K562 (cell line): ENCODE data around the gene RGS13. TPM values are rescaled to one million over a fixed set of nuclear protein-coding genes. Genes with fewer than 3 reads are reported as not detected.

ENCODE experiments used
- ATAC-seq: fragments of 200-7000 bp; cut with Tn5 transposase; 3 replicates; pipeline ENCODE4 v1.9.1; 2020; ENCODE audit warnings: moderate library complexity
- BruUV-seq: library from RNA; stranded (reverse); fragments of 400-500 nt; replicated peaks from 2 replicates; lab custom pipeline; 2021; lab: Mats Ljungman, UMichigan
- CTCF ChIA-PET: fragments of 300-600 bp; formaldehyde crosslinking; extraction: SDS; loops from one replicate; lab custom pipeline; 2021; ENCODE audit warnings: low intra/inter-chr PET ratio; lab: Yijun Ruan, JAX
- POLR2A ChIA-PET: fragments of 300-600, 350-650 bp; sonication (Branson Sonifier 250); formaldehyde crosslinking; extraction: SDS; loops from one replicate; lab custom pipeline; 2021; ENCODE audit warnings: antibody characterized with exemption, inconsistent platforms; lab: Yijun Ruan, JAX
- DNase-seq, 4 experiments: peaks; one replicate each; pipeline versions ENCODE4 v3.0.0 to v3.0.0-alpha.2; 2011 to 2018; ENCODE audit warnings: low spot score in 3 of 4, mixed read lengths in 3 of 4; ENCODE audit errors: extremely low read depth in 1 of 4
- FAIRE-seq: peaks from 2 replicates; lab custom pipeline; 2011; peaks lifted over from hg19 to GRCh38; lab: Jason Lieb, UNC
- H2AFZ ChIP-seq: 2 replicates; pipeline ENCODE4 v1.6.0; 2011; ENCODE audit warnings: low read depth, low read length, control low read depth, inconsistent platforms
- H3K27ac ChIP-seq: fragments of 200-600 bp; 3 replicates; pipeline ENCODE4 v1.8.0; 2011; ENCODE audit warnings: low read depth, mild to moderate bottlenecking, control low read depth, inconsistent platforms, low read length, moderate library complexity, mixed read lengths; ENCODE audit errors: extremely low read depth
- H3K27me3 ChIP-seq, 2 experiments: fragments of 300-600 bp in 1 of 2; 2 replicates in 1 of 2; 3 replicates in 1 of 2; pipeline versions ENCODE4 v1.6.0 to v1.8.0; 2011; ENCODE audit warnings: inconsistent platforms in 2 of 2, low read length in 2 of 2, mild to moderate bottlenecking in 1 of 2, mixed read lengths in 1 of 2, moderate library complexity in 1 of 2; ENCODE audit not compliant: control insufficient read depth in 2 of 2, insufficient read depth in 2 of 2
- H3K36me3 ChIP-seq: fragments of 300-600 bp; 3 replicates; pipeline ENCODE4 v1.8.0; 2011; ENCODE audit warnings: mild to moderate bottlenecking, low read length, inconsistent platforms; ENCODE audit not compliant: control insufficient read depth, insufficient read depth
- H3K4me1 ChIP-seq, 2 experiments: fragments of 200-600 bp in 1 of 2; replicated peaks in 1 of 2; 2 replicates in 1 of 2; 3 replicates in 1 of 2; pipeline versions ENCODE4 v1.5.1 to v1.8.0; 2011; ENCODE audit warnings: inconsistent platforms in 2 of 2, low read length in 2 of 2, mild to moderate bottlenecking in 1 of 2, mixed read lengths in 1 of 2, moderate library complexity in 1 of 2; ENCODE audit not compliant: control insufficient read depth in 2 of 2, insufficient read depth in 2 of 2
- H3K4me2 ChIP-seq: 2 replicates; pipeline ENCODE4 v1.6.1; 2011; ENCODE audit warnings: low read length, control low read depth, inconsistent platforms, mixed read lengths; ENCODE audit not compliant: insufficient read depth
- H3K4me3 ChIP-seq: fragments of 200-600 bp; sonication (generic), shearing (Covaris generic); 2 replicates; pipeline ENCODE4 v1.5.1; 2016; ENCODE audit warnings: control low read depth, inconsistent platforms
- H3K79me2 ChIP-seq: fragments of 200-600 bp; 3 replicates; pipeline ENCODE4 v1.8.0; 2011; ENCODE audit warnings: low read length, inconsistent platforms; ENCODE audit not compliant: control insufficient read depth, insufficient read depth
- H3K9ac ChIP-seq, 2 experiments: 2 replicates each; pipeline versions ENCODE4 v1.6.0 to v1.6.1; 2011; ENCODE audit warnings: low read depth in 2 of 2, low read length in 2 of 2, control low read depth in 1 of 2, inconsistent platforms in 1 of 2, mild to moderate bottlenecking in 1 of 2, mixed read lengths in 1 of 2; ENCODE audit not compliant: insufficient read depth in 1 of 2
- H3K9me1 ChIP-seq: one replicate; pipeline ENCODE4 v1.6.0; 2011; ENCODE audit warnings: inconsistent platforms, mild to moderate bottlenecking, low read length, moderate library complexity; ENCODE audit not compliant: control insufficient read depth, insufficient read depth
- H3K9me3 ChIP-seq: replicated peaks from 2 replicates; pipeline ENCODE4 v1.5.1; 2011; ENCODE audit warnings: low read depth, low read length, inconsistent platforms; ENCODE audit not compliant: control insufficient read depth, insufficient read depth
- H4K20me1 ChIP-seq: replicated peaks from 2 replicates; pipeline ENCODE4 v1.6.1; 2011; ENCODE audit warnings: low read length, inconsistent platforms, mixed read lengths; ENCODE audit not compliant: control insufficient read depth, insufficient read depth
- ASH1L ChIP-seq: fragments of 450-650 bp; IDR thresholded peaks from 2 replicates; pipeline ENCODE4 v1.6.1; 2018; ENCODE audit warnings: borderline replicate concordance, mild to moderate bottlenecking, low read depth; ENCODE audit not compliant: partially characterized antibody
- BHLHE40 ChIP-seq: IDR thresholded peaks from 2 replicates; pipeline ENCODE4 v1.6.1; 2011; ENCODE audit warnings: low read length, improper control_type of control experiment
- HMG20B ChIP-seq: fragments of 250-450 bp; sonication (Bioruptor Pico); IDR thresholded peaks from 2 replicates; pipeline ENCODE4 v1.5.0; 2021; ENCODE audit warnings: mild to moderate bottlenecking
- L3MBTL2 ChIP-seq: fragments of 450-650 bp; IDR thresholded peaks from 2 replicates; pipeline ENCODE4 v1.6.1; 2016; ENCODE audit warnings: mild to moderate bottlenecking, moderate library complexity
- NR4A1 ChIP-seq, 2 experiments: fragments of 250-450 bp in 1 of 2; fragments of 450-650 bp in 1 of 2; sonication (Bioruptor Pico) in 1 of 2; IDR thresholded peaks; 2 replicates each; pipeline versions ENCODE4 v1.4.0 to v1.6.1; 2016 to 2020; ENCODE audit warnings: mild to moderate bottlenecking in 2 of 2, missing compliant biosample characterization in 1 of 2, missing genetic modification characterization in 1 of 2, moderate library complexity in 1 of 2
- SPI1 ChIP-seq: IDR thresholded peaks from 2 replicates; pipeline ENCODE4 v1.6.1; 2011; ENCODE audit warnings: low read depth, low read length, control low read depth, borderline replicate concordance
- TSHZ1 ChIP-seq: fragments of 250-450 bp; sonication (Bioruptor Pico); IDR thresholded peaks from 2 replicates; pipeline ENCODE4 v1.4.0; 2020; ENCODE audit warnings: mild to moderate bottlenecking, moderate library complexity
- YY1 ChIP-seq, 3 experiments: IDR thresholded peaks; 2 replicates each; pipeline ENCODE4 v1.6.1; 2011; ENCODE audit warnings: low read length in 2 of 3, mild to moderate bottlenecking in 2 of 3, moderate library complexity in 2 of 3, borderline replicate concordance in 1 of 3, control low read depth in 1 of 3, low read depth in 1 of 3; ENCODE audit not compliant: insufficient read depth in 3 of 3, insufficient replicate concordance in 2 of 3, control insufficient read depth in 1 of 3, insufficient read length in 1 of 3; ENCODE audit errors: extremely low read depth in 1 of 3
- ZZZ3 ChIP-seq: fragments of 450-650 bp; IDR thresholded peaks from 2 replicates; pipeline ENCODE4 v1.6.1; 2016; ENCODE audit warnings: antibody characterized with exemption, mild to moderate bottlenecking, moderate library complexity
- WGBS: fragments of 100-300 bp; shearing (Covaris generic); methylation state at CpG from one replicate; pipeline ENCODE4 v1.1.6; 2016; ENCODE audit warnings: low coverage, mixed read lengths; ENCODE audit not compliant: insufficient coverage; ENCODE audit errors: missing lambda C conversion rate; 5-methylcytosine and 5-hydroxymethylcytosine counted together
- in situ Hi-C: fragments of 300-500 bp; cut with MboI; formaldehyde crosslinking; loops from 4 replicates; pipeline ENCODE4 v1.15.0; 2018; ENCODE audit warnings: inconsistent platforms, mixed read lengths
- intact Hi-C: fragments of 100-400 bp; cut with micrococcal nuclease; formaldehyde crosslinking; loops from 2 replicates; pipeline ENCODE4 v1.14.2; 2022
- polyA plus RNA-seq, 8 experiments: library from polyadenylated mRNA; depleted of rRNA in 4 of 8; stranded (reverse) in 5 of 8; unstranded in 3 of 8; fragments of >200 nt; fragmentation: Nextera tagmentation in 2 of 8; fragmentation: Illumina TruSeq in 1 of 8; extraction: Ambion mirVana in 2 of 8; extraction: Trizol in 1 of 8; gene quantifications; 2 replicates each; pipeline versions ENCODE4 v1.2.1 to v1.2.3, GENCODE V29; 2011 to 2014; ENCODE audit warnings: inconsistent platforms in 1 of 8, missing spikeins in 1 of 8
- total RNA-seq, 7 experiments: library from RNA; depleted of rRNA in 6 of 7; stranded (reverse); fragments of >200 nt in 6 of 7; fragmentation: Illumina TruSeq in 2 of 7; extraction: Trizol in 2 of 7; gene quantifications; 2 replicates each; pipeline versions ENCODE4 v1.2.1 to v1.2.3, GENCODE V29; 2011 to 2021; ENCODE audit warnings: low replicate concordance in 1 of 7
- TF ChIP-seq, protein P1 (sequence below): sonication (generic); formaldehyde crosslinking; IDR thresholded peaks from 2 replicates; pipeline ENCODE4 v1.8.0; 2022; ENCODE audit warnings: mild to moderate bottlenecking, missing genetic modification reagents

The RGS13 gene
- total and polyA plus RNA-seq, 9 of the 15 experiments (the other 6 are each of a cell fraction or from before 2014, with no cell fraction given) = not detected

GRCh38 chr1:192601143-192601542, 34.8 kb upstream of the RGS13 start:
- DNase-seq (no peak), FAIRE-seq (no peak), ATAC-seq (no peak)
- no TSS peak for BruUV-seq
- Histone ChIP-seq H2AFZ (no peak overlapping the region), H3K9me1 (no peaks in the 10 kb centered on the region), H3K4me1 (no peaks in the 10 kb centered on the region), H3K9me3 (no peaks in the 10 kb centered on the region), H3K4me2 (no peak overlapping the region), H3K9ac (no peak overlapping the region), H3K4me3 (no peak overlapping the region), H3K27ac (no peak overlapping the region), H3K27me3 (no peaks in the 10 kb centered on the region), H4K20me1 (no peaks in the 10 kb centered on the region), H3K79me2 (no peaks in the 10 kb centered on the region), H3K36me3 (no peaks in the 10 kb centered on the region)
- TF ChIP-seq YY1 (IDR thresholded peaks at IDR 0.05; ENCODE audit: borderline replicate concordance in 1 of 3, control insufficient read depth in 1 of 3, extremely low read depth in 1 of 3, insufficient read depth in 3 of 3, insufficient read length in 1 of 3, insufficient replicate concordance in 2 of 3, low read depth in 1 of 3, low read length in 2 of 3) (no peak), HMG20B (CRISPR knock-in tag) (no peak), NR4A1 (CRISPR knock-in tag; IDR thresholded peaks at IDR 0.05) (no peak), NR4A1 (tag; IDR thresholded peaks at IDR 0.05) (no peak), TSHZ1 (CRISPR knock-in tag) (no peak), L3MBTL2 (no peak), SPI1 (no peak), BHLHE40 (no peak), ASH1L (no peak), ZZZ3 (no peak)
- TF ChIP-seq, protein P1, sequence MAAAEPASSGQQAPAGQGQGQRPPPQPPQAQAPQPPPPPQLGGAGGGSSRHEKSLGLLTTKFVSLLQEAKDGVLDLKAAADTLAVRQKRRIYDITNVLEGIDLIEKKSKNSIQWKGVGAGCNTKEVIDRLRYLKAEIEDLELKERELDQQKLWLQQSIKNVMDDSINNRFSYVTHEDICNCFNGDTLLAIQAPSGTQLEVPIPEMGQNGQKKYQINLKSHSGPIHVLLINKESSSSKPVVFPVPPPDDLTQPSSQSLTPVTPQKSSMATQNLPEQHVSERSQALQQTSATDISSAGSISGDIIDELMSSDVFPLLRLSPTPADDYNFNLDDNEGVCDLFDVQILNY (CRISPR knock-in tag) = no peak
- intact Hi-C loops = no loop called here
- in situ Hi-C loops = no loop called here
- WGBS = 0% methylated on average over 1 of the region's 1 CpG
- ChIA-PET POLR2A (no interaction called here), CTCF (no interaction called here)
